Loucy (cell line): ENCODE data around the gene IGF2BP3.

ENCODE experiments used
- EZH2phosphoT487 ChIP-seq: fragments of 200-600 bp; IDR thresholded peaks from 2 replicates; pipeline ENCODE4 v1.6.1; 2018; ENCODE audit warnings: antibody characterized with exemption, mild to moderate bottlenecking, moderate library complexity, borderline replicate concordance
- TF ChIP-seq, protein P1 (sequence below): fragments of 200-600 bp; sonication (generic); conservative IDR thresholded peaks from 2 replicates; pipeline ENCODE4 v1.5.1; 2014; ENCODE audit warnings: mild to moderate bottlenecking, antibody characterized with exemption, low read length

DNA sequence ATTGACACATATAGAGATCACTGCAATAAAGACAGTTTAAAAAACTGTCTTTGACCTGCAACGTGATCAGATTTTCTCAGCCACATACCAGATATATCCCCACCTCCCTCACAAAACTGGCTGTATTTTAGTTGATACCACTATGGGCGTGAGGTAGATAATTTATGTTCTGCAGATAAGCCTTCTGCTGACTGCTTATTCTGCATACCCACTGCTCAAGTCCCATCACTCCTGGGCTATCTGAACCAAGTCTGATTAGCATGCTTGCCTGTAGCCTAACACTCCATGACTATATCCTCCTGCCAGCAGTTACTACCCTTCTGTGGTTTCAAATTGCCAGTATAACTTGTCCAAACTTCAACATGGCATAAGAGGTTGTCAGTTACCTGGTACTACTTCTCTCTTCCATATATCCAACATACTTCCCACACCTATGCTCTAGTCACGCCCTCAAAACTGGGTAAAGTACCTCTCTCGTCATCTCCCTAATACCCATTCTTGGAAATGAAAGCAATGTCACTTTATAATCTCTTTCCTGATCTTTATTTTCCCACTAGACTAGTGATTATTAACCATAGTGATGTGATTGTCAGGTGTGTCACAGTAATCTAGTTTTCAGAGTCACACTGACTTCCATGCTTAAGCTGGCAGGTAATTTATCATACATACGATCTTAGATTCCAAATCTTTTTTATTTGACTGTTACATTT lies 100.4 kb downstream of the IGF2BP3 start:
- TF ChIP-seq, protein P1, sequence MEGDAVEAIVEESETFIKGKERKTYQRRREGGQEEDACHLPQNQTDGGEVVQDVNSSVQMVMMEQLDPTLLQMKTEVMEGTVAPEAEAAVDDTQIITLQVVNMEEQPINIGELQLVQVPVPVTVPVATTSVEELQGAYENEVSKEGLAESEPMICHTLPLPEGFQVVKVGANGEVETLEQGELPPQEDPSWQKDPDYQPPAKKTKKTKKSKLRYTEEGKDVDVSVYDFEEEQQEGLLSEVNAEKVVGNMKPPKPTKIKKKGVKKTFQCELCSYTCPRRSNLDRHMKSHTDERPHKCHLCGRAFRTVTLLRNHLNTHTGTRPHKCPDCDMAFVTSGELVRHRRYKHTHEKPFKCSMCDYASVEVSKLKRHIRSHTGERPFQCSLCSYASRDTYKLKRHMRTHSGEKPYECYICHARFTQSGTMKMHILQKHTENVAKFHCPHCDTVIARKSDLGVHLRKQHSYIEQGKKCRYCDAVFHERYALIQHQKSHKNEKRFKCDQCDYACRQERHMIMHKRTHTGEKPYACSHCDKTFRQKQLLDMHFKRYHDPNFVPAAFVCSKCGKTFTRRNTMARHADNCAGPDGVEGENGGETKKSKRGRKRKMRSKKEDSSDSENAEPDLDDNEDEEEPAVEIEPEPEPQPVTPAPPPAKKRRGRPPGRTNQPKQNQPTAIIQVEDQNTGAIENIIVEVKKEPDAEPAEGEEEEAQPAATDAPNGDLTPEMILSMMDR: no peak
- TF ChIP-seq EZH2phosphoT487: no peak
